HG02798 (cell line): Measurements from ENCODE around the gene UXS1.
"Not testable (repeated sequence)": the region's sequence is repeated elsewhere in the genome, so short reads cannot be mapped to it uniquely, and the experiment has no call there.

Experiments
- ATAC-seq: cut with Tn5 transposase; IDR thresholded peaks from one replicate; pipeline ENCODE4 v1.9.1; 2021; ENCODE audit warnings: mild to moderate bottlenecking; ENCODE audit not compliant: unreplicated experiment, poor library complexity

Gene UXS1

GRCh38 chr2:106193977-106194778 is at the start of gene UXS1:
TSS of gene UXS1 (minus strand) at chr2:106194301. CDS start at chr2:106194241, 60 bp downstream.
- ATAC-seq: peak; percentile 74

GRCh38 chr2:106239491-106239890 is 45.4 kb upstream of the UXS1 start:
- ATAC-seq: not testable (repeated sequence)

GRCh38 chr2:106235392-106235791 is 41.3 kb upstream of the UXS1 start:
- ATAC-seq: not testable (repeated sequence)

GRCh38 chr2:106233350-106233706 is 39.2 kb upstream of the UXS1 start:
- no peak for ATAC-seq

- ATAC-seq: no peak
Measured at GRCh38 chr2:106232638-106233349, 38.7 kb upstream of the UXS1 start.

GRCh38 chr2:106223347-106223746 is 29.2 kb upstream of the UXS1 start:
- no peak for ATAC-seq

GRCh38 chr2:106222057-106222456 is 28.0 kb upstream of the UXS1 start:
- not testable (repeated sequence) for ATAC-seq

- ATAC-seq: no peak
Measured at GRCh38 chr2:106219813-106220212, 25.7 kb upstream of the UXS1 start.

GRCh38 chr2:106219157-106219556 is 25.1 kb upstream of the UXS1 start:
- ATAC-seq: not testable (repeated sequence)

GRCh38 chr2:106208874-106209273 is 14.8 kb upstream of the UXS1 start:
- no peak for ATAC-seq

- ATAC-seq: no peak
Measured at GRCh38 chr2:106208399-106208798, 14.3 kb upstream of the UXS1 start.

GRCh38 chr2:106207246-106207645 is 13.1 kb upstream of the UXS1 start:
- ATAC-seq: no peak

GRCh38 chr2:106205488-106205887 is 11.4 kb upstream of the UXS1 start:
- ATAC-seq: no peak

- ATAC-seq: not testable (repeated sequence)
Measured at GRCh38 chr2:106204551-106204950, 10.4 kb upstream of the UXS1 start.

- no peak for ATAC-seq
Measured at GRCh38 chr2:106201661-106202060, 7.6 kb upstream of the UXS1 start.

GRCh38 chr2:106197878-106198277 is 3.8 kb upstream of the UXS1 start:
- no peak for ATAC-seq

GRCh38 chr2:106195981-106196380 is 1.9 kb upstream of the UXS1 start:
- no peak for ATAC-seq

GRCh38 chr2:106195456-106195855 is 1.4 kb upstream of the UXS1 start:
- no peak for ATAC-seq

- ATAC-seq: no peak
Measured at GRCh38 chr2:106193690-106193976, 468 bp downstream of the UXS1 start.

GRCh38 chr2:106192752-106193689 is 1.1 kb downstream of the UXS1 start:
- ATAC-seq: peak; percentile 54

- no peak for ATAC-seq
Measured at GRCh38 chr2:106191511-106192016, 2.5 kb downstream of the UXS1 start.
